IPS-20b (cell line): ENCODE data around the gene TCIRG1.

Source experiments
- H3K27ac ChIP-seq: one replicate; pipeline ENCODE4 v1.5.1; 2013; ENCODE audit warnings: low read length
- H3K27me3 ChIP-seq: 2 replicates; pipeline ENCODE4 v1.6.1; 2013; ENCODE audit warnings: mild to moderate bottlenecking, low read length, inconsistent platforms; ENCODE audit not compliant: insufficient read depth
- H3K36me3 ChIP-seq: 2 replicates; pipeline ENCODE4 v1.6.1; 2013; ENCODE audit warnings: low read depth, mild to moderate bottlenecking, inconsistent platforms, low read length, moderate library complexity; ENCODE audit not compliant: insufficient read depth
- H3K4me1 ChIP-seq: 2 replicates; pipeline ENCODE4 v1.6.1; 2013; ENCODE audit warnings: mild to moderate bottlenecking, control low read depth, inconsistent platforms, low read length, moderate library complexity; ENCODE audit not compliant: insufficient read depth
- H3K4me3 ChIP-seq: 2 replicates; pipeline ENCODE4 v1.5.1; 2013; ENCODE audit warnings: mild to moderate bottlenecking, low read length, inconsistent platforms
- H3K9ac ChIP-seq: 2 replicates; pipeline ENCODE4 v1.6.1; 2013; ENCODE audit warnings: low read depth, mild to moderate bottlenecking, inconsistent platforms, low read length, moderate library complexity
- H3K9me3 ChIP-seq: 2 replicates; pipeline ENCODE4 v1.6.1; 2013; ENCODE audit warnings: mild to moderate bottlenecking, low read depth, low read length, inconsistent platforms; ENCODE audit not compliant: insufficient read depth

Gene TCIRG1

DNA sequence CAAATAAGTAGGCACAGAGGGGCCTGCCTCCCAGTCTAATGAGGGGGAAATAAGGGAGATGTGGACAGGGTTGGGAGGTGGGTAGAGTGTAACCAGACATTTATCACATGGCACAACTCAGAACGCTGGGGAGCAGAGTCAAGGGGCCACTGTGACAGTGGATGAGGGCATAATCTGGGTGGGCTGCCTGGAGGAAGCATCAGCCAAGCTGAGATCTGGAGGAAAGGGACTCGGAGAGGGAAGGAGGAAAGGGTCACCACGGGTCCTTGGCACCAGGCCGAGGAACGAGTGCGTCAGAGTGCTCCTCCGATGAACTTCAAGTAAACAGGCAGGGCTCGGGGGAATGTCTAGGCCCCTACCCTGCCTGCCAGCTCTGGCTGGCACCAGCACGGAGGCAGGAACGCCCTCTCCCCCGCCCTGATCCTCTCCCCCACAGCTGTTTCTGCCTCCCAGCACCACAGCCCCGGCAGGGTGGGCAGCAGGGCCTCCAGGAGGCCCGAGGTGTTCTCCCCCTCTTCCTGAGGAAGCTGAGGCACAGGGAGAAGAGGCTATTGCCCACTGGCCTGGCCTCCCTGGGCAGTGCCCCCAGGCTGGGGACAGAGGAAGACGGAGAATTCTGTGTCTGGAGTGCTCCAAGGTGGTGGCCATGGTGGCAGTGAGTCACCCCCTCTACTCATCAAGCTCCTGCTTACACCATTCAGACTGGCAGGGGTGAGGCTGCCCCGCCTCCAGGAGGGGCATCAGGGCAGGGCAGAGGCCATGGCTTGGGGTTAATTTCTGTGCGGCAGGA, 24.5 kb upstream of the TCIRG1 start:
- Histone ChIP-seq H3K9ac (no peak overlapping the region), H3K9me3 (no peaks in the 10 kb centered on the region), H3K4me1 (peaks cover 5% of the 10 kb centered on the region; the same call in 1 of the 2 replicates), H3K36me3 (no peaks in the 10 kb centered on the region), H3K4me3 (no peak overlapping the region), H3K27me3 (no peaks in the 10 kb centered on the region), H3K27ac (no peak overlapping the region)

DNA sequence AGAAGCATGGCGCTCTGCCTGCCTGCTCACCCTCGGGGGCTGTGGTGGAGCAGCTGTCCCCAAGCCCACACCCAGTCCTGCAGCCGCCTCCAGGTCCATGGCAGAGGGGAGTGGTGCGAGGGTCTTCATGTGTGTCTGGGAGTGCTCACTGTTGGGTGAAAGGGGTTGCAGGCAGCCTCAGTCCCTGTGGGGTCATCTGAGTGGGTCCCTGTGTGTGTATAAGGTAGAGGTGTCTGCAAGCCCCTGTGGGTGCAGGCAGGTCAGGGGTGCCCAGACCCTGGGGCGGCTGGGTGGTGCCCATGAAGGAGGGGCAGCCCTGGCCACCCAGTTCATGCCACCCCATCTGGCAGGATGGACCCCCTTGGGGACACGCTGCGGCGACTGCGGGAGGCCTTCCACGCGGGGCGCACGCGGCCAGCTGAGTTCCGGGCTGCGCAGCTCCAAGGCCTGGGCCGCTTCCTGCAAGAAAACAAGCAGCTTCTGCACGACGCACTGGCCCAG, 23.8 kb upstream of the TCIRG1 start:
- Histone ChIP-seq H3K4me1 (peaks cover 5% of the 10 kb centered on the region; the same call in 1 of the 2 replicates), H3K4me3 (no peak overlapping the region), H3K9me3 (no peaks in the 10 kb centered on the region), H3K36me3 (no peaks in the 10 kb centered on the region), H3K9ac (no peak overlapping the region), H3K27me3 (no peaks in the 10 kb centered on the region), H3K27ac (no peak overlapping the region)

DNA sequence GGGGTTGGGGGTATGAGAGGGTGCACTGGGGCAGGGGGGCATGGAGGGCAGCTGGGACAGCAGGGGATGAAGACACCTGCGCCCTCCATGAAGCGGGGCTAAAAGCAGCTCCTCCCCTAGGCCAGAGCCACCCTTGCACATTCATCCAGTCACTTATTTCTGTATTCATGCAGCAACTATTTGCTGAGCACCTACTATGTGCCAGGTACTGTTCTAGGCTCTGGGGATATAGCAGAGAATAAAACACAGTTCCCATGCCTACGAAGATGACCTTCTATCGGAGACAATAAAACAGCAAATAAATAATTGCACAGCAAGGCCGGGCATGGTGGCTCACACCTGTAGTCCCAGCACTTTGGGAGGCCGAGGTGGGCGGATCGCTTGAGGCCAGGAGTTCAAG, 23.4 kb upstream of the TCIRG1 start:
- no peaks in the 10 kb centered on the region for H3K9me3 ChIP-seq
- H3K27ac ChIP-seq: no peak overlapping the region
- H3K4me3 ChIP-seq: no peak overlapping the region
- peaks cover 2% of the 10 kb centered on the region; the same call in 1 of the 2 replicates for H3K4me1 ChIP-seq
- no peak overlapping the region for H3K9ac ChIP-seq
- H3K36me3 ChIP-seq: no peaks in the 10 kb centered on the region
- no peaks in the 10 kb centered on the region for H3K27me3 ChIP-seq

DNA sequence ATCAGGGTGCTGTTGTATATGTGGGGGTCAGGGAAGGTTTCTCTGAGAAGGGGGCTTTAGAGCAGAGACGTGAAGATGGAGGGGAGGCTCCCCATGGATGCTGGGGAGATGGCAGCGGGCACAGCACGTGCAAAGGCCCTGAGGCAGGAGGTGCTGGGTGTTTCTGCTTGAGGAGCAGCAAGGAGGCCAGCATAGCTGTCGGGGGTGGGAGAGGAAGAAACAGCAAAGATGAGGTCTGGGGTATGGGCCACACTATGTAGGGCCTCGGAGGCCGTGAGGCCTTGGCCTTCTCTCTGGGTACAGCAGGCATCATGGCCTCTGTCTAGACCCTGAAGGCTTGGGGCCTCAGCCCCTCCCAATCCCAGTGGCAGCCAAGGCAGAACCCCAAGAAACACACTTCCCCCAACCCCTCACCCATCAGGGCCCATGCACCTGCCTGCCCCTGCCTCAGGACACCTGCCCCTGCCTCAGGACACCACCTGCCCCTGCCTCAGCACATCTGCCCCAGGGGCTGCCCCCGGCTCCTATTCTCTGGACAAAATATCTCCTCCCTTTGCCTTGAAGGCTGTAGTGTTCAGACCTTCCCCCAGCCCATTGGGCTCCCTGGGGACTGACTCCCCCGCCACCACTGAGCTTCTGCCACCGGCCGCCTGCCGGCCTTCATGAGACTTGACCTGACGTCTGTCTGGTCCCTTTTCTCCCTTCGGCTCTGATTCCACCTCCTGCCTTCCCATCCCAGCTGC, 22.5 kb upstream of the TCIRG1 start:
- Histone ChIP-seq H3K9ac (no peak overlapping the region), H3K4me3 (no peak overlapping the region), H3K36me3 (no peaks in the 10 kb centered on the region), H3K27me3 (no peaks in the 10 kb centered on the region), H3K4me1 (no peaks in the 10 kb centered on the region), H3K27ac (no peak overlapping the region), H3K9me3 (no peaks in the 10 kb centered on the region)

DNA sequence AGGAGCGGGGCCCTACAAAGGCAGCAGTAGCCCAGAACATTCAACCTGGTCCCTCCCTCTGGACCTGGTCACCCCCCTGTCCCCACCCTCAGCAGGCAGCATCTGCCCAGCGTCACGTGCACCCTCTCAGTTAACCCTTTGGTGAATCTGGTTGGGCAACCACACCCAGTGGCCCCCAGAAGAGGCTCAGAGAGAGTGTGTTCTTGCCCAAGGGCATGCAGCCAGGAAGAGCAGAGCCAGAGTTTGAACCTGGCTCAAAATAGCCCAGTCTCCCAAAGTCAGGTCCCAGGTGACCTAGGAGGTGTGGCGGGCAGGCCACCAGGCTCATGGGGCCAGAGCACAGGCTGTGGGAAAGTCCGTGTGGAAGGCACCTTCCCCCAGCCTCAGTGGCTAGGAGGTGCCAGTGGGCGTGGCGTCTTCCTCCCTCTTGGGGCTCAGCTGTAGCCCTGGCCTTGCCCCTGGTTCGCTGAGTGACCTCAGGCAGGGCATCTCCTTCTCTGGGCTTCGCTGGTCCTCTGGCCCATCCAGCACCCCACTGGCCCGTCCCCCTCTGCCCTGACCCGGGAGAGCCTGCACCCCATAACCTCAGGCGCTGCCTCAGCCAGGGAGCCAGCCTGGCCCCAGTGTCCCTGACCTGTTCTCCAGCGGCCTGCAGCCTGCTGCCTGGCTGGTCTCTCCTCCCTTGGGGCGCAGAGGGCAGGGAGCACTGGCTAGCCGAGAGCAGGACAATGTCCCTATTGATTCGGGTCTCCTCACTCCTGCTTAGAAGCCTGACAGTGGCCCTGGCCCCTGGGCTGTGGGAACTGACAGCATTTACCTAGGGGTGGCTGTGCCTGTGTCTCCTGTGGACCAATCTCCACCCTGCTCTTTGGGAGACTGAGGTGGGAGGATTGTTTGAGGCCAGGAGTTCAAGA, 21.7 kb upstream of the TCIRG1 start:
- Histone ChIP-seq H3K27ac (no peak overlapping the region), H3K4me1 (no peaks in the 10 kb centered on the region), H3K9ac (no peak overlapping the region), H3K9me3 (no peaks in the 10 kb centered on the region), H3K27me3 (no peaks in the 10 kb centered on the region), H3K36me3 (no peaks in the 10 kb centered on the region), H3K4me3 (no peak overlapping the region)

DNA sequence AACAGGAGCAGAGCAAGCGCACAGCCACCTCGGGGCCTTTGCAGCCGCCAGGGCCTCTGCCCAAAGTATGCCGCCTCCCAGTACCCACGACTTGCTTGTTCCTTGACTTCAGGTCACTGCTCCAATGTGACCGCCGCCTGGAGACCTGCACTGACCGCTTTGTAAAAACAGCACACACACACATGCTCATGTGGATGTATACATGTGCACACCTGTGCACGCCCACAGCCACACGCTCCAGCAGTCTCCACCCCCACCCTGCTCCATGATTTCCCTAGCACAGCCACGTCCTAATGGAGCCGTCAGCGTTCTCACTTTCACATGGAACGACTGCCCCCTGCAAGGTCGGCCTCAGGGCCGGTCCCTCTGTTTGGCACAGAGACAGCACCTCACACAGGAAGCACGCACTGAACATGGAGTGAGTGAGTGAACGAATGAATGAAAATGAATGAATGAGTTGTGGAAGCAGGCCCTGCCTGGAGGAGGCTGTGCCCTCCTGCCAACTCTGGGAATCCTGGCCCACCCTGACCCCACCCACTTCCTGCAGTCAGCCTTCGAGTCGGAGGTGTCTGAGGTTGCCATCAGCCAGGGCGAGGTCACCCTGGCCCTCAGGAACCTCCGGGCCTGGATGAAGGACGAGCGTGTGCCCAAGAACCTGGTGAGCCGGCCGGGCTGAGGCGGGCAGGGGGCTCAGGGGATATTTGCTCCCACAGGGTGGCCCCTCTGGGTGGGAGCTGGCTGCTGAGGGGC, 20.7 kb upstream of the TCIRG1 start:
- no peaks in the 10 kb centered on the region for H3K27me3 ChIP-seq
- H3K9ac ChIP-seq: no peak overlapping the region
- H3K36me3 ChIP-seq: no peaks in the 10 kb centered on the region
- H3K9me3 ChIP-seq: no peaks in the 10 kb centered on the region
- no peak overlapping the region for H3K27ac ChIP-seq
- no peak overlapping the region for H3K4me3 ChIP-seq
- no peaks in the 10 kb centered on the region for H3K4me1 ChIP-seq

DNA sequence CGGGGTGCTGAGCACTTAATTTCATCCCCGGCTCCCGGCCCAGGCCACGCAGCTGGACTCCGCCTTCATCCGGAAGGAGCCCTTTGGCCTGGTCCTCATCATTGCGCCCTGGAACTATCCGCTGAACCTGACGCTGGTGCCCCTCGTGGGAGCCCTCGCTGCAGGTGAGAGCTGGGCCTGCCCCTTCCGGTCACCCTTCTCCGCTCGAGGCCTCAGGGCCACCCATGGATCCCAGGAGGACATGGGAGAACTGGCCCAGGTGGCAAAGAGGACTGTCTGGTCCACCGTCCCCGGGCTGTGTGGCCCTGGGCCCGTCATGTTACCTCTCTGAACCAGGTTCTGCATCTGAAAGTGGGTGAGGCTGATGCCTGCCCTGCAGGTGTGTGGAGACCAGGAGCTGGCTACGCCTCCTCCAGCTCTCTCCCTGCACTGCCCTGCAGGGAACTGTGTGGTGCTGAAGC, 20.1 kb upstream of the TCIRG1 start:
- Histone ChIP-seq H3K27ac (no peak overlapping the region), H3K4me1 (no peaks in the 10 kb centered on the region), H3K36me3 (no peaks in the 10 kb centered on the region), H3K27me3 (no peaks in the 10 kb centered on the region), H3K4me3 (no peak overlapping the region), H3K9ac (no peak overlapping the region), H3K9me3 (no peaks in the 10 kb centered on the region)

DNA sequence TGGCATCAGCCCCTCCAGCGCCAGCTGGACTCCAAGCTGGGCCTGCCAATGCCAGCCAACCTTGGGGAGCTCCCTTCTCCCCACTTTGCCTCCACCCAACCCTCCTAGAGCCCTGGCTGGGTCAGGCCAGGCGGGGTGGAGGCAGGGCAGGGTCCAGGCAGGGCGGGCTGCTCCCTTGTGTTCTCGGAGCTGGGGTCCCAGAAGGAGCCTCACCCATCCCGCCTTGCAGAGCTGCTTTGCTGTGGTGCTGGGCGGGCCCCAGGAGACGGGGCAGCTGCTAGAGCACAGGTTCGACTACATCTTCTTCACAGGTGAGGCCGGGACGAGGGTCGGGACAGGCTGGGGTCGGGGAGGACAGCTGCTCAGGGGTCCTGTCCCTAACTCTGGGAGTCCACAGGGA, 19.3 kb upstream of the TCIRG1 start:
- Histone ChIP-seq H3K27me3 (no peaks in the 10 kb centered on the region), H3K4me1 (no peaks in the 10 kb centered on the region), H3K4me3 (no peak overlapping the region), H3K27ac (no peak overlapping the region), H3K36me3 (no peaks in the 10 kb centered on the region), H3K9ac (no peak overlapping the region), H3K9me3 (no peaks in the 10 kb centered on the region)

DNA sequence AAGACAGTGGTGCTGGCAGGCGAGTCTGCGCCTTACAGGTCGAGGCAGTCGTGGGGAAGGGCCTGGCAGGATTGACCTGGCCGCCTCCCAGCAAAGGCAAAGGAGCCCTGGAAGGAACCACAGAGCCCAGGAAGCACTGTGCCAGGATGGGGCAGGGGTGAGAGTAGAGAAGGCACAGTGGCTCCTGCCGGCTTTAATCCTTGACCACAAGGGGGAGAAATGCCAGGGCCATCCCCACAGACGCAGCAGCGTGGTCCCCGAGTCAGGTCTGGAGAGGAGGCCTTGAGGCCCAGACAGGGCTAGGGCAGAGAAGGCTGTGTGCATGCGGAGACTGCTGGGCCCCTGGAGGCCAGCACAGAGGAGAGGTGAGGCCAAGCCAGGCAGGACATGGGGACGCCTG, 18.2 kb upstream of the TCIRG1 start:
- no peak overlapping the region for H3K9ac ChIP-seq
- H3K27me3 ChIP-seq: no peaks in the 10 kb centered on the region
- H3K4me1 ChIP-seq: no peaks in the 10 kb centered on the region
- no peaks in the 10 kb centered on the region for H3K9me3 ChIP-seq
- H3K36me3 ChIP-seq: no peaks in the 10 kb centered on the region
- H3K4me3 ChIP-seq: no peak overlapping the region
- H3K27ac ChIP-seq: no peak overlapping the region

DNA sequence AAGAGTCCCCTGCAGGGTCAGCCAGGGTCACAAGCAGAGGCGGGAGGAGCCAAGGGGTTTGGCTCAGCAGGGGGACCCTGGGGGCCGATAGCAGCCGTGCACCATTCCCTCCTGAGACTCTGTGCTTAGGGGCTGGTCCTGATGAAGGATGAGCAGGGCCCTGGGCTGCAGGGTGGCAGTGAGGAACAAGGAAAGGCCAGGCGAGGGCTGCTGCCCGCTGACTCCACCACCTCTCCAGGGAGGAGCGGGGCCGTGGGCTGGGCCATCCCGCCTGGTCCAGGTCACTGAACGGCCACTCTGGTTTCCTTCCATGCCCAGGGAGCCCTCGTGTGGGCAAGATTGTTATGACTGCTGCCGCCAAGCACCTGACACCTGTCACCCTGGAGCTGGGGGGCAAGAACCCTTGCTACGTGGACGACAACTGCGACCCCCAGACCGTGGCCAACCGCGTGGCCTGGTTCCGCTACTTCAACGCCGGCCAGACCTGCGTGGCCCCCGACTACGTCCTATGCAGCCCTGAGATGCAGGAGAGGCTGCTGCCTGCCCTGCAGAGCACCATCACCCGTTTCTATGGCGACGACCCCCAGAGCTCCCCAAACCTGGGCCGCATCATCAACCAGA, 17.5 kb upstream of the TCIRG1 start:
- H3K4me1 ChIP-seq: no peaks in the 10 kb centered on the region
- no peaks in the 10 kb centered on the region for H3K9me3 ChIP-seq
- H3K27me3 ChIP-seq: no peaks in the 10 kb centered on the region
- H3K9ac ChIP-seq: no peak overlapping the region
- H3K36me3 ChIP-seq: no peaks in the 10 kb centered on the region
- no peak overlapping the region for H3K4me3 ChIP-seq
- H3K27ac ChIP-seq: no peak overlapping the region
